HAP-1 (cell line): Measurements from ENCODE around the gene ESPNL.
A peak's percentile ranks its signal among the peaks of the same experiment; 100 is the strongest.
"Not testable (repeated sequence)": the region's sequence is repeated elsewhere in the genome, so short reads cannot be mapped to it uniquely, and the experiment has no call there.

Source experiments
- DNase-seq, 2 experiments: peaks; one replicate each; pipeline ENCODE4 v3.0.0-alpha.2; 2016 to 2020; ENCODE audit warnings: low spot score in 2 of 2
- H3K27me3 ChIP-seq: fragments of 250-450 bp; sonication (Bioruptor Pico); 2 replicates; pipeline ENCODE4 v1.5.1; 2020; ENCODE audit warnings: low read depth, mild to moderate bottlenecking, moderate library complexity
- H3K36me3 ChIP-seq: fragments of 250-450 bp; sonication (Bioruptor Pico); replicated peaks from 2 replicates; pipeline ENCODE4 v1.5.1; 2020; ENCODE audit warnings: mild to moderate bottlenecking
- H3K4me1 ChIP-seq: fragments of 250-450 bp; sonication (Bioruptor Pico); 2 replicates; pipeline ENCODE4 v1.5.1; 2020; ENCODE audit warnings: mild to moderate bottlenecking
- H3K4me3 ChIP-seq: fragments of 250-450 bp; sonication (Bioruptor Pico); 2 replicates; pipeline ENCODE4 v1.5.1; 2020; ENCODE audit warnings: mild to moderate bottlenecking, moderate library complexity
- H3K9me3 ChIP-seq: fragments of 250-450 bp; sonication (Bioruptor Pico); 2 replicates; pipeline ENCODE4 v1.5.1; 2020; ENCODE audit warnings: mild to moderate bottlenecking, moderate library complexity
- in situ Hi-C: fragments of 300-500 bp; cut with MboI; formaldehyde crosslinking; loops from 3 replicates; pipeline ENCODE4 v1.14.3; 2020; ENCODE audit warnings: low sequenced_read_pairs, inconsistent platforms, mixed read lengths

Gene ESPNL

DNA sequence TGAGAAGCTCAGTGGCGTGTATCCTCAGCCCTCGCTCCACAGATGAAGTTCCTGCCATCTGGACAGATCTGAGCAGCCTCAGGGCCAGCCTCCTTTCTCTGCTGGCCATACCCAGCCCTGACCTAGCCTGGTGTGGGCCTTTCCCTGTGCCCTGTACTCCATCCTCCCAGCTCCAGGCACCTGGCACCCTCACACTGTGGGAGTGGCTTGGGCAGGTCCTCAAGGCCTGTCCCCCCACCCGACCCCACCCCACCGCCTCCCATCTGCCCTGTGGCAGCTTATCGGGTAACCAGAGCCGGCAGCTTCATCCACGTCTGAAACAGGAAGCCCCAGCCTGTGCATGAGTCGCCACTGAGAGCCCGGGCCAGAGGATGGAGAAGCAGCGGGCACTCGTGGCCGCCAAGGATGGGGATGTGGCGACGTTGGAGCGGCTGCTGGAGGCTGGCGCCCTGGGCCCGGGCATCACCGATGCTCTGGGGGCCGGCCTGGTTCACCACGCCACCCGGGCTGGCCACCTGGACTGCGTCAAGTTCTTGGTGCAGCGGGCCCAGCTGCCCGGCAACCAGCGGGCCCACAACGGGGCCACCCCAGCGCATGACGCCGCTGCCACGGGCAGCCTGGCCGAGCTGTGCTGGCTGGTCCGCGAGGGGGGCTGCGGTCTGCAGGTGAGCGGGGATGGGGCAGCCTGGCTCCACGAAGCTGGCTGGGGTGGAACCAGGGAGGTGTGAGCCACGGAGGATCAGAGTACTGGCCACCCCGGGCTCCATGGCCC, at the start of gene ESPNL:
ESPNL (plus strand) TSS at position 292 of the 772 bp plus-strand sequence; CDS start at position 372, 80 bp downstream.
- H3K4me1 ChIP-seq, result 0 out of 2 replicates have a peak, but pooled peaks cover 3% of the 10 kb centered on the region
- H3K36me3 ChIP-seq, result peaks cover 6% of the 10 kb centered on the region; the same call in 1 of the 2 replicates
- in situ Hi-C loops, result no loop called here
- no peak for DNase-seq
- H3K27me3 ChIP-seq, result no peaks in the 10 kb centered on the region
- no peaks in the 10 kb centered on the region for H3K9me3 ChIP-seq
- H3K4me3 ChIP-seq, result no peak within 1 kb of the TSS

DNA sequence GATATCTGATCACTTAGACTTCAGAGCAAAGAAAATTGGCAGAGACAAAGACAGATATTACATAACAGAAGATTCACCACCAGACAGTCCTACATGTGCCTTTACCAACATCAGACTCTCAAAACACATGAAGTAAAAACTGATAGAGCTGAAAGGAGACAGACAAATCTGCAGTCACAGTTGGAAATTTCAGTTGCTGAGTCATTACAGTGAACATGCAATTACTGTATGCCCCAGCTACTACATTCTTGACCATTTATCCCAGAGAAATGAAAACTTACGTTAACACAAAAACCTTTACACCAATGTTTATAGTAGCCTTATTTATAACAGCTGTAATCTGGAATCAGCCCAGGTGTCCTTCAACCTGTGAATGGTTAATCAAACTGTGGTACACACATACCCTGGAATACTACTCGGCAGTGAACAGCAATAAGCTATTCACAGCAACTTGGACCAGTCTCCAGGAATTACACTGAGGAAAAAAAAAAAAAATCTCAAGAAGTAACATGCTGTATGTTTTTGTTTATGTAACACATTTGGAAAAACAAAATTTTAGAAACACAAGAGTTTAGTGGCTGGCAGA, 46.9 kb upstream of the ESPNL start:
- Histone ChIP-seq H3K27me3 (no peaks in the 10 kb centered on the region), H3K9me3 (no peaks in the 10 kb centered on the region), H3K4me1 (0 out of 2 replicates have a peak, but pooled peaks cover 3% of the 10 kb centered on the region), H3K4me3 (no peak overlapping the region), H3K36me3 (no peaks in the 10 kb centered on the region)
- in situ Hi-C loops, result no loop called here
- no peak for DNase-seq

- no peaks in the 10 kb centered on the region for H3K27me3 ChIP-seq
- in situ Hi-C loops, result no loop called here
- peaks cover 5% of the 10 kb centered on the region for H3K4me1 ChIP-seq
- no peak for DNase-seq
- no peaks in the 10 kb centered on the region for H3K9me3 ChIP-seq
- H3K36me3 ChIP-seq, result no peaks in the 10 kb centered on the region; the same call in 1 of the 2 replicates
- no peak overlapping the region for H3K4me3 ChIP-seq
Measured at GRCh38 chr2:238055841-238056240, 44.3 kb upstream of the ESPNL start.

DNA sequence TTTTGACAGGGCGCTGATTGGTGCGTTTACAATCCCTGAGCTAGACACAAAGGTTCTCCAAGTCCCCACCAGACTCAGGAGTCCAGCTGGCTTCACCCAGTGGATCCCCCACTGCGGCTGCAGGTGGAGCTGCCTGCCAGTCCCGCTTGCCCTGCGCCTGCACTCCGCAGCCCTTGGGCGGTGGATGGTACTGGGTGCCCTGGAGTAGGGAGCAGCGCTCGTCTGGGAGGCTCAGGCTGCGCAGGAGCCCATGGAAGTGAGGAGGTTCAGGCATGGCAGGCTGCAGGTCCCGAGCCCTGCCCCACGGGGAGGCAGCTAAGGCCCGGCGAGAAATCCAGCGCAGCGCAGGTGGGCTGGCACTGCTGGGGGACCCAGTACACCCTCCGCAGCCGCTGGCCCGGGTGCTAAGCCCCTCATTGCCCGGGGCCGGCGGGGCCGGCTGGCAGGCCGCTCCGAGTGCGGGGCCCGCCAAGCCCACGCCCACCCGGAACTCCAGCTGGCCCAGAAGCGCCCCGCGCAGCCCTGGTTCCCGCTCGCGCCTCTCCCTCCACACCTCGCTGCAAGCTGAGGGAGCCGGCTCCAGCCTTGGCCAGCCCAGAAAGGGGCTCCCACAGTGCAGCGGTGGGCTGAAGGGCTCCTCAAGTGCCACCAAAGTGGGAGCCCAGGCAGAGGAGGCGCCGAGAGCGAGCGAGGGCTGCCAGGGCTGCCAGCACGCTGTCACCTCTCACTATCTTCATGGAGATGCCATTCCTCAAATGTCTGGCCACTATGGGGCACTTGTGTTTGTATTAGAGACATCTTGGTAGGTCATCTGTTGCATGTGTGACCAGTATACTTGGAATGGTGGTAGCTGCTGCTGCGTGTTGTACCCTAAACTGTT, 42.2 kb upstream of the ESPNL start:
- H3K27me3 ChIP-seq, H3K36me3 ChIP-seq, DNase-seq, in situ Hi-C loops, H3K9me3 ChIP-seq, H3K4me3 ChIP-seq: not testable (repeated sequence)
- H3K4me1 ChIP-seq, result peaks cover 14% of the 10 kb centered on the region

DNA sequence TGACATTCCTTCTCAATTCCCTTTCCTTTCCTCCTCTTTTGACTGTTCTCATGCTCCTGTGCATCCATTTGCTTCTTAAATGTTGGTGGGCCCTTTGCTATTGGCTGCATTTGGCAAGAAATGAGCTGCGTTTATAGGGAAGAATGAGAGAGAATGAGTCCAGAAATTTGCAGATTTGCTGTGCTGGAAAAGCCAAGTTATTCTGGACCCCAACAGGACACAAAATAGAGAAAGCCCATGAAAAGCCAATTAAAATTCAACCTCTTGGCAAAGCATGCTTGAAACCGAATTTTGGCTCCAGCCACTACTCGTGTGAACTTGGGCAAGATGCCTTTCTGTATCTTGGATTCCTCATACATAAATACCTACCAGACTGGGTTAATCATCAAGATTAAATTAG, 40.6 kb upstream of the ESPNL start:
- Histone ChIP-seq H3K4me1 (peaks cover 14% of the 10 kb centered on the region), H3K36me3 (peaks cover 8% of the 10 kb centered on the region), H3K9me3 (no peaks in the 10 kb centered on the region), H3K4me3 (peak overlapping the region; percentile 91), H3K27me3 (no peaks in the 10 kb centered on the region)
- no peak for DNase-seq
- in situ Hi-C loops, result no loop called here

- peak in 1 of 2 experiments; percentile 6 for DNase-seq
- H3K4me3 ChIP-seq, result peak overlapping the region; percentile 91
- H3K4me1 ChIP-seq, result peaks cover 14% of the 10 kb centered on the region
- no peaks in the 10 kb centered on the region for H3K9me3 ChIP-seq
- in situ Hi-C loops, result no loop called here
- peaks cover 14% of the 10 kb centered on the region for H3K36me3 ChIP-seq
- no peaks in the 10 kb centered on the region for H3K27me3 ChIP-seq
Measured at GRCh38 chr2:238060096-238060541, 40.0 kb upstream of the ESPNL start.

GRCh38 chr2:238060542-238061314, 39.4 kb upstream of the ESPNL start, which contains the start of gene SCLY:
SCLY (plus strand) TSS chr2:238061001; CDS start chr2:238061055, 54 bp downstream.
- Histone ChIP-seq H3K9me3 (no peaks in the 10 kb centered on the region), H3K36me3 (peaks cover 18% of the 10 kb centered on the region), H3K4me3 (peak within 1 kb of the TSS; percentile 91), H3K4me1 (peaks cover 14% of the 10 kb centered on the region), H3K27me3 (no peaks in the 10 kb centered on the region)
- peak; percentile 94 to 97 for DNase-seq
- in situ Hi-C loops, result no loop called here

- Histone ChIP-seq H3K4me3 (peak overlapping the region; percentile 91), H3K9me3 (no peaks in the 10 kb centered on the region), H3K36me3 (peaks cover 26% of the 10 kb centered on the region), H3K27me3 (no peaks in the 10 kb centered on the region), H3K4me1 (peaks cover 14% of the 10 kb centered on the region)
- in situ Hi-C loops, result no loop called here
- DNase-seq, result peak; percentile 39 to 66
Measured at GRCh38 chr2:238061315-238062202, 38.6 kb upstream of the ESPNL start.

DNA sequence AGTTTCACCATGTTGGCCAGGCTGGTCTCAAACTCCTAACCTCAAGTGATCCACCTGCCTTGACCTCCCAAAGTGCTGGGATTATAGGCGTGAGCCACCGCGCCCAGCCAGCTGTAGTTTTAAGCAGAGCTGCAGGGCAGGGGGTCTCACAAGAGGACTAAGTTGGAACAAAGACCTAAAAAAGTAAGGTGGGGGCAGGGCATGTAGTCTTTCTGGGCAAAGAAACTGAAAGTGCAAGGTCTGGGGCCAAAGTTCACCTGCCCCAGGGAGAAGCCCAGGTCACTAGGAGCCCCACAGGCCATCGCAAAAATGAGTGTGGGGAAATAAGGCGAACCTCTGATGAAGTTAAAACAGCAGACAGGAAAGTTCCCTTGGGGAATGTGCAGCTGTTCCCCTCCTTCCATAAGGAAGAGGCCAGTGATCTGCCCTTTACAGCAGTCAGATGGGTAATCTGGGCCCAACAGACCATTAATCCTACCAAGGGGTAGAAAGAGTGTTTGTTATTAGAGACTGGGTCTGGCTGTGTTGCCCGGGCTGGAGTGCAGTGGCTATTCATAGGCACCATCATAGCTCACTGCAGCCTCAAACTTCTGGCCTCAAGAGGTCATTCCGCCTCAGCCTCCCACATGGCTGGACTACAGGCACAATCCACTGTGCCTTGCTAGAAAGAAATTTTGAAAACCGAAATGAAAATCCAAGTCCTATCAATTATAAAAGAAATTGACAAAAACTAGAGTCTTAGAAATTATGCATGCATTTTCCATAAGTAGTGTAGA, 36.5 kb upstream of the ESPNL start:
- H3K36me3 ChIP-seq, result peaks cover 47% of the 10 kb centered on the region
- no peak for DNase-seq
- in situ Hi-C loops, result no loop called here
- no peak overlapping the region for H3K4me3 ChIP-seq
- H3K4me1 ChIP-seq, result peaks cover 14% of the 10 kb centered on the region
- no peaks in the 10 kb centered on the region for H3K9me3 ChIP-seq
- H3K27me3 ChIP-seq, result no peaks in the 10 kb centered on the region

DNA sequence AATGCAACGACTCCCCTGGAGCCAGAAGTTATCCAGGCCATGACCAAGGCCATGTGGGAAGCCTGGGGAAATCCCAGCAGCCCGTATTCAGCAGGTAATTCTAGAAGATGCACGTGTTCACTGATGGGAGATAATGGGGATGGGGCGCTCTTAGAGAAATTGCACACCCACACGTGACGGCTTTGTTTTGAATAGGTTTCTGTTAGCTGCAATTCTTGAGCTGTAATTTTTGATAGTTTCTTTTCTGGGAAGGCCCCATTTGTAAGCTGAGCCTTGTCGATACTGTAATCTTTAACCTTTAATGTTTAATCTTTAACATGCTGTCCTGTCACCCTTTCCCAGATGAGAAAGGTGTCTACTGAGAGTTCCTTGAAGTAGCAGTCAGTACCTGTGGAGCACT, 35.8 kb upstream of the ESPNL start:
- DNase-seq, result no peak
- Histone ChIP-seq H3K9me3 (no peaks in the 10 kb centered on the region), H3K4me1 (peaks cover 14% of the 10 kb centered on the region), H3K4me3 (no peak overlapping the region), H3K27me3 (no peaks in the 10 kb centered on the region), H3K36me3 (peaks cover 55% of the 10 kb centered on the region)
- in situ Hi-C loops, result no loop called here

- in situ Hi-C loops, result no loop called here
- Histone ChIP-seq H3K4me3 (no peak overlapping the region), H3K27me3 (no peaks in the 10 kb centered on the region), H3K9me3 (no peaks in the 10 kb centered on the region), H3K4me1 (peaks cover 9% of the 10 kb centered on the region), H3K36me3 (peaks cover 63% of the 10 kb centered on the region)
- no peak for DNase-seq
Measured at GRCh38 chr2:238065071-238065846, 34.9 kb upstream of the ESPNL start.
